Osteocyte (in vitro differentiated cells): ENCODE data around the gene NOTUM. TPM values are rescaled to one million over a fixed set of nuclear protein-coding genes. Genes with fewer than 3 reads are reported as not detected.

ENCODE experiments used
- DNase-seq: peaks from one replicate; pipeline ENCODE4 v3.0.0; 2021; ENCODE audit warnings: mixed read lengths; ENCODE audit not compliant: unreplicated experiment; ENCODE audit errors: extremely low spot score
- H3K27ac Mint-ChIP-seq: one replicate; pipeline ENCODE4 v1.8.0; 2021; ENCODE audit warnings: mild to moderate bottlenecking, mixed read lengths; ENCODE audit not compliant: unreplicated experiment
- H3K27me3 Mint-ChIP-seq: one replicate; pipeline ENCODE4 v1.8.0; 2021; ENCODE audit warnings: mixed read lengths; ENCODE audit not compliant: unreplicated experiment
- H3K36me3 Mint-ChIP-seq: one replicate; pipeline ENCODE4 v1.8.0; 2021; ENCODE audit warnings: mixed read lengths; ENCODE audit not compliant: unreplicated experiment
- H3K4me1 Mint-ChIP-seq: one replicate; pipeline ENCODE4 v1.8.0; 2021; ENCODE audit warnings: mixed read lengths; ENCODE audit not compliant: unreplicated experiment
- H3K4me3 Mint-ChIP-seq: one replicate; pipeline ENCODE4 v1.8.0; 2021; ENCODE audit warnings: mild to moderate bottlenecking, moderate library complexity, mixed read lengths; ENCODE audit not compliant: unreplicated experiment
- H3K9me3 Mint-ChIP-seq: one replicate; pipeline ENCODE4 v1.8.0; 2021; ENCODE audit warnings: mixed read lengths; ENCODE audit not compliant: unreplicated experiment
- total RNA-seq: library from RNA; stranded (reverse); gene quantifications from 2 replicates; pipeline ENCODE4 v1.2.1, GENCODE V29; 2021
- TF ChIP-seq, protein P1 (sequence below): fragments of 200-600 bp; sonication (generic); IDR thresholded peaks from 2 replicates; pipeline ENCODE4 v1.5.0; 2021; ENCODE audit warnings: antibody characterized with exemption, mild to moderate bottlenecking, moderate library complexity

NOTUM gene
- total RNA-seq, 1 donor from 2014 or later: 0.30 TPM

DNA sequence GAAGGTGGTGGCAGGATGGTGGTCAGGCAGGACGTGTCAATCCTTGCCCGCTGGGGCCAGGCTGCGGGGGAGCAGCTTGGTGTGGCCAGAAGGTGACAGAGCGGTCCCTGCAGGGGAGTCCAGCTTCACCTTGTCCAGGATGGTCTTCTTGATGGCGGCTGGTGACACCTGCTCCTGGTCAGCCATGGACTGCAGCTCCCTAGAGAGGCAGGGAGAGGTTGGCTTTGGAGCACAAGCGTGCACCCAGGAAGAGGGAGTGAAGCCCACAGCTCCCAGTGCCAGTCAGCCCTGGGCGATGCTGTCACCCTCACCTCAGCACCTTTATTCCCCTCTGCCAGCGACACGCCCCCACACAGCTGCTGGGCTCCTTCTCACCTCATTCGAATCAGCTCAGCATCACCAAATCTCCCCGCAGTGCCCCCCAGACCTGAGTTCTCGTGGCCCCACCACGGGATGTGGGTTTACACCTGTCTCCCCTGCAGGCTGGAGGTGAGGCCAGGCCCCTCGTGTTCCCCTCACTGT is 27.7 kb downstream of the NOTUM start:
- H3K27ac Mint-ChIP-seq: no peak overlapping the region
- no peaks in the 10 kb centered on the region for H3K9me3 Mint-ChIP-seq
- peaks cover 36% of the 10 kb centered on the region for H3K4me1 Mint-ChIP-seq
- H3K27me3 Mint-ChIP-seq: no peaks in the 10 kb centered on the region
- no peak for DNase-seq
- no peak overlapping the region for H3K4me3 Mint-ChIP-seq
- TF ChIP-seq, protein P1, sequence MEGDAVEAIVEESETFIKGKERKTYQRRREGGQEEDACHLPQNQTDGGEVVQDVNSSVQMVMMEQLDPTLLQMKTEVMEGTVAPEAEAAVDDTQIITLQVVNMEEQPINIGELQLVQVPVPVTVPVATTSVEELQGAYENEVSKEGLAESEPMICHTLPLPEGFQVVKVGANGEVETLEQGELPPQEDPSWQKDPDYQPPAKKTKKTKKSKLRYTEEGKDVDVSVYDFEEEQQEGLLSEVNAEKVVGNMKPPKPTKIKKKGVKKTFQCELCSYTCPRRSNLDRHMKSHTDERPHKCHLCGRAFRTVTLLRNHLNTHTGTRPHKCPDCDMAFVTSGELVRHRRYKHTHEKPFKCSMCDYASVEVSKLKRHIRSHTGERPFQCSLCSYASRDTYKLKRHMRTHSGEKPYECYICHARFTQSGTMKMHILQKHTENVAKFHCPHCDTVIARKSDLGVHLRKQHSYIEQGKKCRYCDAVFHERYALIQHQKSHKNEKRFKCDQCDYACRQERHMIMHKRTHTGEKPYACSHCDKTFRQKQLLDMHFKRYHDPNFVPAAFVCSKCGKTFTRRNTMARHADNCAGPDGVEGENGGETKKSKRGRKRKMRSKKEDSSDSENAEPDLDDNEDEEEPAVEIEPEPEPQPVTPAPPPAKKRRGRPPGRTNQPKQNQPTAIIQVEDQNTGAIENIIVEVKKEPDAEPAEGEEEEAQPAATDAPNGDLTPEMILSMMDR: no peak
- peaks cover 2% of the 10 kb centered on the region for H3K36me3 Mint-ChIP-seq

DNA sequence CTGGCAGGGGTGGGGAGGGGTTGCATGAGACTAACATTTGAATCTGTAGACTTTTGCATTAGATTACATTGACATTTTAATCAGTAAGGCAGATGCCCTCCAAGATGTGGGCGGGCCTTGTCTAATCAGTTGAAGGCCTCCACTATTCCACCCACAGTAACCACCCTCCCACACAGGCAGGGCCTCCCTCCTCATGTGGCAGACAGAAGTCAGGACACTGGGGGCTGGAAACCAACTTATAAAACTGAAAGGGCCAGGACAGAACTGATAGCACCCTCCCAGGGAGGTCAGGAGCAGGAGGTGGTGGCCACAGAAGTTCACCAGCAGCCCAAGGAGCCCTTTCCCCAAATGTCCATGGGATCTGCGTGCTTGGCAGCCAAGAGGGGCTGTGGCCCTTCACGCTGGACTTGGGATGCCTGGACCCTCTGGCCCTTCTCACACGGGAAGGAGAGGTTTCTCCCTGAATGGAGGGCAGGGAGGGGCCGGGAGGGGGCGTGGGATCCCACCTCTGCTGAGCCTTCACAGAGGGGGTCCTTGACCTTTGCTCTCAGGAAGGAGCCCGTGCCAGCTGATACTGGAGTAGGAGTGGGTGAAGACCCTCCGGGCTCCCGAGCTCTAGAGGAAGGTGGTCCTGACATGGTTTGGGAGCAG is 28.5 kb downstream of the NOTUM start:
- H3K36me3 Mint-ChIP-seq: peaks cover 2% of the 10 kb centered on the region
- TF ChIP-seq, protein P1: no peak
- H3K27me3 Mint-ChIP-seq: no peaks in the 10 kb centered on the region
- no peak overlapping the region for H3K4me3 Mint-ChIP-seq
- no peak overlapping the region for H3K27ac Mint-ChIP-seq
- H3K4me1 Mint-ChIP-seq: peaks cover 31% of the 10 kb centered on the region
- DNase-seq: no peak
- H3K9me3 Mint-ChIP-seq: no peaks in the 10 kb centered on the region

DNA sequence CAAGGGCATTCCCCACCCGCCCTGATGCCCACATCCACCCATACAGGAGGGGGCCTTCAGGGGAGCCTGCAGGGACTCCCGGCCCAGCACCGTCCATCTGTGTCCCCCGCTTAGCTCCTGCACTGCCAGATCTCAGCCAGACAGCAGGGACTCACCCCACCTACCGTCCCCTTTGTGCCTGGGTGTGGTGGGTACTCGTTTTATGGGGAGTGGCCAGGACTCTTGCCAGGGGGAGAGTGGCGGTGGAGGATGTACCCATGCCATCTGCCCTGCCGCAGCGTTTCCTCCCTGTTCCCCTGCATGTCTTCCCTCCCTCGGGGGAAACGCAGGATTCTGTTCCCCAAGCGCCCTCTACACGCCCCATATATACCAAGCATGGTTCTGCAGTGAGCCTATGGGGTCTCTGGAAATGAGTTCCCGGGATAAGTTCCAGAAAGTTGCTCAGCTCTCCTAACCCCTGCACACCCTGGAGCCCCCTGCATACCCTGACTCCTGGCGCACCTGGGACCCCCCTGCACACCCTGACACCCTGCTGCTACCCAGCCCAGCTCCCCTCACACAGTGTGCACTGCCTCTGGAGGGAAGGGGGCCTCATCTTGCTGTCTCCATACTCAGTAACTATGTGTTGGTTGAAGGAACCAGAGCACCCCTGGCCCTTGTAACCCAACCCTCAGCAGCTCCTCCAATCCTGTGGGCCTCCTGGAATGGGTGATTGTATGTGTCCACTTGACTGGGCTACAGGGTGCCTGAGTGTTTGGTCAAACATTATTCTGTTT is 29.2 kb downstream of the NOTUM start:
- TF ChIP-seq, protein P1: no peak
- Mint-ChIP-seq H3K27me3 (no peaks in the 10 kb centered on the region), H3K9me3 (no peaks in the 10 kb centered on the region), H3K36me3 (peaks cover 2% of the 10 kb centered on the region), H3K4me1 (peaks cover 30% of the 10 kb centered on the region), H3K4me3 (no peak overlapping the region), H3K27ac (no peak overlapping the region)
- DNase-seq: no peak

DNA sequence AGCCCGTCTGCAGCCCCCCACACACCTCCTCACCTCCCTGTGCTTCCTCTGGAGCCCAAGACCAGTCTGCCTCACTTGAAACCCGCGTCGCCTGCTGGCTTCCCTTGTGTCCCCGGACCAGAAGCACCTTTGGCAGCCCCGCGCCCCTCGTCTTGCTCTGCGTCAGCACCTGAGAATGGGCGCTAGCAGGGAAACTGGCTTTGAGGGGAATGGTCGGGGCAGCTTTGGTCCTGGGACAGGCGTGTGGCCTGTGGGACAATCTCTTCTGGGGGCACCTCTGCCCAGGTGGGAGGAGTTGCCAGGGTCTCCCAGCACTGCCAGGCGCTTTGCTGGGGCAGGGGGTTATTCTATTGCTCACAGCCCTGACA is 29.8 kb downstream of the NOTUM start:
- TF ChIP-seq, protein P1: no peak
- no peak overlapping the region for H3K4me3 Mint-ChIP-seq
- H3K27me3 Mint-ChIP-seq: no peaks in the 10 kb centered on the region
- no peak for DNase-seq
- H3K4me1 Mint-ChIP-seq: peaks cover 32% of the 10 kb centered on the region
- no peak overlapping the region for H3K27ac Mint-ChIP-seq
- H3K9me3 Mint-ChIP-seq: no peaks in the 10 kb centered on the region
- H3K36me3 Mint-ChIP-seq: peaks cover 2% of the 10 kb centered on the region
